ENCODE data around the gene TRAK1. TPM values are rescaled to one million over a fixed set of nuclear protein-coding genes. Genes with fewer than 3 reads are reported as not detected.

TRAK1 gene
- total and polyA plus RNA-seq, 2 of the 4 experiments (the other 2 are of a cell fraction), result 25.6 to 28.1 TPM

DNA sequence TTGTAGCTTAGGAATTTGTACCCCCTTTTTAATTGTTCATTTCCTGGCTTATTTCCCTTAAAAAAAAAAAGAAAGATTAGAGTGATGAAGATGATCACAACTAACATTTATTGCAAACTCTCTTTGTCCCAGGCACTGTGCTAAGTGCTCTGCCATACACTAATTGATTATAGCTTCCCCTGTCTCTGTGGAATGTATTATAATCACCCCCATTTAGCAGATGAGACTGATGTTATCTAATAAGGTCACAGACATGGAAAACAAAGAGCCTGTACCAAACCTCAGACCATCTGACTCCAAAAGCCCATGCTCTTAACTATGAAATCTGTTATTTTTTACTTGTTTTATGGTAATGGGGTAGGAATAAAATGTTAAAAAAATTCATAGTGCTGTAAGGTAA, 53.1 kb downstream of the TRAK1 start:
- no peak overlapping the region for H4K5ac ChIP-seq (ENCODE audit: low read depth, low read length)
- no peak overlapping the region for H3K4me2 ChIP-seq (ENCODE audit: low read depth, low read length)
- no peak overlapping the region for H2BK5ac ChIP-seq (ENCODE audit: low read depth, low read length, poor library complexity, severe bottlenecking)
- H3K36me3 ChIP-seq (ENCODE audit: control insufficient read depth, insufficient read depth, low read length), result no peaks in the 10 kb centered on the region
- ChIA-PET POLR2A (ENCODE audit: unreplicated experiment) (no interaction called here), CTCF (no interaction called here)
- no peaks in the 10 kb centered on the region for H3K4me1 ChIP-seq (ENCODE audit: control insufficient read depth, insufficient read depth, low read length)
- ATAC-seq (ENCODE audit: low read depth) (no peak), DNase-seq (no peak)
- peaks cover 5 to 36% of the 10 kb centered on the region in 2 experiments for H3K79me1 ChIP-seq (ENCODE audit: low read depth in 1 of 2, low read length in 2 of 2)
- H3K27ac ChIP-seq (ENCODE audit: insufficient read depth, low read length), result no peak overlapping the region
- TF ChIP-seq, protein P1, sequence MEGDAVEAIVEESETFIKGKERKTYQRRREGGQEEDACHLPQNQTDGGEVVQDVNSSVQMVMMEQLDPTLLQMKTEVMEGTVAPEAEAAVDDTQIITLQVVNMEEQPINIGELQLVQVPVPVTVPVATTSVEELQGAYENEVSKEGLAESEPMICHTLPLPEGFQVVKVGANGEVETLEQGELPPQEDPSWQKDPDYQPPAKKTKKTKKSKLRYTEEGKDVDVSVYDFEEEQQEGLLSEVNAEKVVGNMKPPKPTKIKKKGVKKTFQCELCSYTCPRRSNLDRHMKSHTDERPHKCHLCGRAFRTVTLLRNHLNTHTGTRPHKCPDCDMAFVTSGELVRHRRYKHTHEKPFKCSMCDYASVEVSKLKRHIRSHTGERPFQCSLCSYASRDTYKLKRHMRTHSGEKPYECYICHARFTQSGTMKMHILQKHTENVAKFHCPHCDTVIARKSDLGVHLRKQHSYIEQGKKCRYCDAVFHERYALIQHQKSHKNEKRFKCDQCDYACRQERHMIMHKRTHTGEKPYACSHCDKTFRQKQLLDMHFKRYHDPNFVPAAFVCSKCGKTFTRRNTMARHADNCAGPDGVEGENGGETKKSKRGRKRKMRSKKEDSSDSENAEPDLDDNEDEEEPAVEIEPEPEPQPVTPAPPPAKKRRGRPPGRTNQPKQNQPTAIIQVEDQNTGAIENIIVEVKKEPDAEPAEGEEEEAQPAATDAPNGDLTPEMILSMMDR (conservative IDR thresholded peaks at IDR 0.05; ENCODE audit: low read depth, low read length), result no peak
- TF ChIP-seq BHLHE40 (IDR thresholded peaks at IDR 0.05; ENCODE audit: low read depth, low read length) (no peak), MAZ (IDR thresholded peaks at IDR 0.05; ENCODE audit: borderline replicate concordance, low read depth, low read length) (no peak), MXI1 (IDR thresholded peaks at IDR 0.05; ENCODE audit: borderline replicate concordance, low read depth, low read length) (no peak), RCOR1 (IDR thresholded peaks at IDR 0.05; ENCODE audit: insufficient replicate concordance, low read length) (no peak), FOS (IDR thresholded peaks at IDR 0.05; ENCODE audit: low read depth, low read length) (no peak), MAFK (IDR thresholded peaks at IDR 0.05; ENCODE audit: low read depth, low read length) (no peak), POLR2A (IDR thresholded peaks at IDR 0.05; ENCODE audit: low read depth, low read length) (no peak), CEBPB (IDR thresholded peaks at IDR 0.05; ENCODE audit: low read depth, low read length) (no peak), RAD21 (IDR thresholded peaks at IDR 0.05; ENCODE audit: low read length) (no peak), SMC3 (IDR thresholded peaks at IDR 0.05; ENCODE audit: low read depth, low read length) (no peak), RFX5 (IDR thresholded peaks at IDR 0.05; ENCODE audit: low read depth, low read length) (no peak), NFE2L2 (IDR thresholded peaks at IDR 0.05; ENCODE audit: low read depth, low read length) (no peak), CHD1 (IDR thresholded peaks at IDR 0.05; ENCODE audit: low read depth, low read length) (no peak)
- TF ChIP-seq, protein P2, sequence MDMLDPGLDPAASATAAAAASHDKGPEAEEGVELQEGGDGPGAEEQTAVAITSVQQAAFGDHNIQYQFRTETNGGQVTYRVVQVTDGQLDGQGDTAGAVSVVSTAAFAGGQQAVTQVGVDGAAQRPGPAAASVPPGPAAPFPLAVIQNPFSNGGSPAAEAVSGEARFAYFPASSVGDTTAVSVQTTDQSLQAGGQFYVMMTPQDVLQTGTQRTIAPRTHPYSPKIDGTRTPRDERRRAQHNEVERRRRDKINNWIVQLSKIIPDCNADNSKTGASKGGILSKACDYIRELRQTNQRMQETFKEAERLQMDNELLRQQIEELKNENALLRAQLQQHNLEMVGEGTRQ (IDR thresholded peaks at IDR 0.05; ENCODE audit: low read depth, low read length), result no peak
- TF ChIP-seq, protein P3, sequence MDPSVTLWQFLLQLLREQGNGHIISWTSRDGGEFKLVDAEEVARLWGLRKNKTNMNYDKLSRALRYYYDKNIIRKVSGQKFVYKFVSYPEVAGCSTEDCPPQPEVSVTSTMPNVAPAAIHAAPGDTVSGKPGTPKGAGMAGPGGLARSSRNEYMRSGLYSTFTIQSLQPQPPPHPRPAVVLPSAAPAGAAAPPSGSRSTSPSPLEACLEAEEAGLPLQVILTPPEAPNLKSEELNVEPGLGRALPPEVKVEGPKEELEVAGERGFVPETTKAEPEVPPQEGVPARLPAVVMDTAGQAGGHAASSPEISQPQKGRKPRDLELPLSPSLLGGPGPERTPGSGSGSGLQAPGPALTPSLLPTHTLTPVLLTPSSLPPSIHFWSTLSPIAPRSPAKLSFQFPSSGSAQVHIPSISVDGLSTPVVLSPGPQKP (IDR thresholded peaks at IDR 0.05; ENCODE audit: borderline replicate concordance, low read depth, low read length), result no peak
- H4K8ac ChIP-seq (ENCODE audit: low read depth in 2 of 2, low read length in 2 of 2), result no peak overlapping the region
- no peak overlapping the region for H2AFZ ChIP-seq (replicated peaks; ENCODE audit: low read length, poor library complexity)
- in situ Hi-C loops (cut with MboI; ENCODE audit: low sequenced_read_pairs), result no loop called here
- intact Hi-C loops (cut with micrococcal nuclease), result no loop called here
- peaks cover 19% of the 10 kb centered on the region; the same call in 1 of the 2 replicates for H4K20me1 ChIP-seq (ENCODE audit: insufficient read depth, low read length)
- no peak overlapping the region for H3K4me3 ChIP-seq (ENCODE audit: insufficient read depth, low read depth, low read length)
- H2BK120ac ChIP-seq (ENCODE audit: low read depth, low read length), result no peak overlapping the region
- dilution Hi-C loops (cut with HindIII; ENCODE audit: low sequenced_read_pairs, unreplicated experiment), result no loop called here
- no peak overlapping the region for H3K18ac ChIP-seq (ENCODE audit: low read depth, low read length)
- H3K9me1 ChIP-seq (ENCODE audit: insufficient read depth, low read length), result 0 out of 2 replicates have a peak, but pooled peaks cover 7% of the 10 kb centered on the region
- H2BK15ac ChIP-seq (ENCODE audit: low read depth, low read length), result no peak overlapping the region
- H3K56ac ChIP-seq (ENCODE audit: extremely low read depth, insufficient read depth, low read length), result no peak overlapping the region
- H3K27me3 ChIP-seq (ENCODE audit: control insufficient read depth, insufficient read depth, low read length), result no peaks in the 10 kb centered on the region
- H2AK9ac ChIP-seq (replicated peaks; ENCODE audit: low read depth, low read length, poor library complexity), result no peak overlapping the region
- no peak overlapping the region for H3K4ac ChIP-seq (ENCODE audit: low read depth, low read length)
- H2BK20ac ChIP-seq (ENCODE audit: low read depth, low read length), result no peak overlapping the region
- no peak overlapping the region for H2AK5ac ChIP-seq (ENCODE audit: low read depth, low read length)
- no peak overlapping the region for H4K91ac ChIP-seq (ENCODE audit: insufficient read depth, low read depth, low read length)
- no peaks in the 10 kb centered on the region for H3K9me3 ChIP-seq (ENCODE audit: control insufficient read depth, insufficient read depth, low read length)
- no peak overlapping the region for H3K14ac ChIP-seq (replicated peaks; ENCODE audit: low read depth, low read length)
- H3K23ac ChIP-seq (ENCODE audit: low read depth, low read length), result no peak overlapping the region
- no peak overlapping the region for H3K9ac ChIP-seq (ENCODE audit: low read depth, low read length)
- BruUV-seq (replicated peaks), result no TSS peak
